Lower leg skin (tissue), 4 donors: ENCODE results near the gene HSP90AB1. TPM values are rescaled to one million over a fixed set of nuclear protein-coding genes. Genes with fewer than 3 reads are reported as not detected.
A peak's percentile ranks its signal among the peaks of the same experiment; 100 is the strongest.

Source experiments
- DNase-seq, 2 donors: peaks; one replicate each; pipeline ENCODE4 v3.0.0-alpha.2; 2019; ENCODE audit warnings: low spot score in 2 of 2
- H3K4me3 ChIP-seq: fragments of 200-600 bp; sonication (generic); 2 replicates; pipeline ENCODE4 v1.5.1; 2017; ENCODE audit warnings: mild to moderate bottlenecking, low read depth; ENCODE audit not compliant: poor library complexity, severe bottlenecking
- POLR2A ChIP-seq, 2 donors: fragments of 450-650 bp; IDR thresholded peaks; one replicate each; pipeline ENCODE4 v1.6.1; 2016 to 2017; ENCODE audit warnings: antibody characterized with exemption in 2 of 2, mild to moderate bottlenecking in 1 of 2, moderate library complexity in 1 of 2
- WGBS, 2 donors: methylation state at CpG; one replicate each; pipeline ENCODE4 v1.1.5; 2018; 5-methylcytosine and 5-hydroxymethylcytosine counted together
- intact Hi-C: fragments of 100-400 bp; cut with DNase I; formaldehyde crosslinking; loops from one replicate; pipeline ENCODE4 v1.15.0; 2023; ENCODE audit warnings: low total_unique reads
- total RNA-seq, 4 donors: library from RNA; depleted of rRNA; stranded (reverse); fragments of >200 nt; gene quantifications; one replicate each; pipeline ENCODE4 v1.1.0, GENCODE V29; 2016
- TF ChIP-seq, protein P1 (sequence below), 3 donors: fragments of 450-650 bp; IDR thresholded peaks; one replicate each; pipeline ENCODE4 v1.5.1; 2016; ENCODE audit warnings: antibody characterized with exemption in 3 of 3, mild to moderate bottlenecking in 3 of 3, moderate library complexity in 2 of 3

Gene HSP90AB1
- total RNA-seq, 4 donors from 2014 or later, result 505 to 604 (median 551) TPM

DNA sequence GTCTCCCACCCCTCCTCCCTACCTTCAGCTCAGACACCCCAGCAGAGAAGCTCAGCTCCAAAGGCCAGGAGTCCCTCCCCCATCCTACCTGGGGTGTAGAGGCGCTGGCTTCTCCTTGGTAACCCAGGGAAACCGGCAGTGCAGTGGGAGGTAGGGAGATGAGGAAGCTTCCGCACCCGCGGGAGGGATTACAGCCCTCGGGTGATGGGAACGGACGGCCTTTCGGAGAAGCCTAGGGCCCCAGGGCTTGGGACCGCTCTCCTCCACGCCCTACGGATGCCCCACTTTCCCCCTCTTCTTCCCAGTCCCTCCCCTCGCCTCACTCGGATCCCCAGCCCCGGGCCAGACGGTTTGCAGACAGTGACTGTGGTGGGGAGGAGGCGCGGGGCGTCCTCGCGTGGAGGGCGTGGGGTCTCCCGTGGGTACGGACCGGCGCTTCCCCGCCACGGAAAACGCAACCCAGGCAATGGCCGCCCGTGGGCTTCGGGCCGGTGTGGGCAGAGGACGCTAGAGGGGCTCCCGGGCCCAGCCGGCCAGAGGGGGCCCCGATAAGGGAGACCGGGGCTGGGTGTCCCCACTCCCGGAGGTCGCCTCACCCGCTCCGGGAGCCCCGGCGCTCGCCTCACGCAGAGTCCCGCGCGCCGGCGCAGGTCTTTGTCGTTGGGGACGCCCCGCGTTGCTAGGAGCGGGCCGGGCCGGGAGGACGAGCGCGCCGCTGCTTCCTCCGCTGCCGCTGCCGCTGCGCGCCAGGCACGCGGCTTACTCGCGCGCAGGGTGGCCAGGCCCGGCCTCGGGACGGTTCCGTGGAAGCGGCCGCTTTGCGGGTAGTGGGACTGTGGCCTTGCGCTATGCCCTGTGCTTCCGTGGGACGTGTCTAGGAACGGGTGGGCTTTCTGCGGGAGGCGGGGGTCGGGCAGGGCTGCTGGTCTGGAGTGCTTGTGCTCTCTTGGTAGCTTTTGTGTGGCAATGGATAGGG is 50.5 kb downstream of the HSP90AB1 start:
- 0 to 1% methylated on average over 43 to 53 of the region's 86 CpGs for whole genome bisulfite sequencing, 2 donors
- intact Hi-C loops, result no loop called here
- H3K4me3 ChIP-seq, result no peak overlapping the region
- TF ChIP-seq, protein P1, sequence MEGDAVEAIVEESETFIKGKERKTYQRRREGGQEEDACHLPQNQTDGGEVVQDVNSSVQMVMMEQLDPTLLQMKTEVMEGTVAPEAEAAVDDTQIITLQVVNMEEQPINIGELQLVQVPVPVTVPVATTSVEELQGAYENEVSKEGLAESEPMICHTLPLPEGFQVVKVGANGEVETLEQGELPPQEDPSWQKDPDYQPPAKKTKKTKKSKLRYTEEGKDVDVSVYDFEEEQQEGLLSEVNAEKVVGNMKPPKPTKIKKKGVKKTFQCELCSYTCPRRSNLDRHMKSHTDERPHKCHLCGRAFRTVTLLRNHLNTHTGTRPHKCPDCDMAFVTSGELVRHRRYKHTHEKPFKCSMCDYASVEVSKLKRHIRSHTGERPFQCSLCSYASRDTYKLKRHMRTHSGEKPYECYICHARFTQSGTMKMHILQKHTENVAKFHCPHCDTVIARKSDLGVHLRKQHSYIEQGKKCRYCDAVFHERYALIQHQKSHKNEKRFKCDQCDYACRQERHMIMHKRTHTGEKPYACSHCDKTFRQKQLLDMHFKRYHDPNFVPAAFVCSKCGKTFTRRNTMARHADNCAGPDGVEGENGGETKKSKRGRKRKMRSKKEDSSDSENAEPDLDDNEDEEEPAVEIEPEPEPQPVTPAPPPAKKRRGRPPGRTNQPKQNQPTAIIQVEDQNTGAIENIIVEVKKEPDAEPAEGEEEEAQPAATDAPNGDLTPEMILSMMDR (IDR thresholded peaks at IDR 0.05), result no peak
- TF ChIP-seq POLR2A (IDR thresholded peaks at IDR 0.05), result no peak
- DNase-seq, result peak in 1 of 2 donors; percentile 82

DNA sequence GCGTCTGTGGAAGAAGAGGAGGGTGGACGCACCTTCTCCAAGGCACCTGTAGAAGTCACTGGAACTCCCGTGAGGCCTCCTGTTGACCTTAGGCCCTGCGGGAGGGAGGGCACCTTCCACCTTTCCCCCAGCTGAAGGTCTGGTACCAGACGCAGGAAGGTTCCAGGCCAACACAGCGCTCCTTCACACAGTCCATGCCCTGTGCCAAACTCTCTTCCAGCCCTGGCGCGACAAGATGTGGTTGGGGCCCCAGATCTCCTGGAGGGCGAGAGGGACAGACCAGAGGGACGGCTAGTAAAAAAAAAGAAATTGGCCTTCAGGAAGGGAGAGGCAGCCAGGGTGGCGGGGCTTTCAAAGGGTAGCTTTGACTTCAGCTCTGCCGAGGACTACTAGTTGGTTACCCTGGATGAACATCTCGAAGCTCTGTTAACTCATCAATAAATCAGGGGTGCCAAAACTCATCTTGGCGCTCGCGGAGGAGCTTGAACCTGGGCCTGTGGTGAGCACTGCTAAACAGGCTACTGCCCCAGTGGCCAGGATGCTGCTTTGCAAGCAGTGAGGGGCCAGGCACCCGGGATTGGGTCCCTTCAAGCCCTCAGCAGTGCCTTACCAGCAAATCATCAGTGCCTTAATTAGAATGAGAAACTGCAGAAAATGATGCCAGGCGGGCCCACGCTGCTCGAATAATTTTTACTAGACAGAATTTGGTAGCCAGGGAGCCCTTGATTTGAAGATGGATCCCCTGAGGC is 51.3 kb downstream of the HSP90AB1 start:
- no peak for DNase-seq
- no peak overlapping the region for H3K4me3 ChIP-seq
- TF ChIP-seq POLR2A (IDR thresholded peaks at IDR 0.05), result no peak
- TF ChIP-seq, protein P1 (IDR thresholded peaks at IDR 0.05), result no peak

DNA sequence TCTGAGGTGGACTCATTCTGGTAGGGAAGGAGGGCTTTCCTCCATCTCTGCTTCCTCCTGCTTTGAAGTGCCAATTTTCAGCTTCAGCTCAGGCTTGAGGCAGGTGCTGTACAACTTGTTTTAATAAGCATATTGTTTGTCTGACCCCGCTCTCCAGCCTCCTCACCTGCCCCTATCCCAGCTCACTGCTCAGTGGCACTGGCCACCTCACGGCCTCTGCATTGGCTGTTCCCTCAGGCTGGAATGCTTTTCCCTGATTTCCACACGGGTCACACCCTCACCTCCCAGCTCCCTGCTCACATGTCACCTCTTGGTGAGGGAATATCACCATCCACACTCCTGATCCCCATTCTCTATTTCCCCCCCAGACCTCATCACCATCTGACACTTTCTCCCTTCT is 52.0 kb downstream of the HSP90AB1 start:
- TF ChIP-seq POLR2A (IDR thresholded peaks at IDR 0.05), result no peak
- TF ChIP-seq, protein P1 (IDR thresholded peaks at IDR 0.05), result no peak
- no peak overlapping the region for H3K4me3 ChIP-seq
- no peak for DNase-seq
- intact Hi-C loops, result no loop called here
- 73 to 87% methylated on average over 3 of the region's 3 CpGs for whole genome bisulfite sequencing, 2 donors

More for the DNA sequence above, 51.3 kb downstream of the HSP90AB1 start:
- intact Hi-C loops, result no loop called here
- WGBS, 2 donors, result 28 to 35% methylated on average over 20 of the region's 20 CpGs

DNA sequence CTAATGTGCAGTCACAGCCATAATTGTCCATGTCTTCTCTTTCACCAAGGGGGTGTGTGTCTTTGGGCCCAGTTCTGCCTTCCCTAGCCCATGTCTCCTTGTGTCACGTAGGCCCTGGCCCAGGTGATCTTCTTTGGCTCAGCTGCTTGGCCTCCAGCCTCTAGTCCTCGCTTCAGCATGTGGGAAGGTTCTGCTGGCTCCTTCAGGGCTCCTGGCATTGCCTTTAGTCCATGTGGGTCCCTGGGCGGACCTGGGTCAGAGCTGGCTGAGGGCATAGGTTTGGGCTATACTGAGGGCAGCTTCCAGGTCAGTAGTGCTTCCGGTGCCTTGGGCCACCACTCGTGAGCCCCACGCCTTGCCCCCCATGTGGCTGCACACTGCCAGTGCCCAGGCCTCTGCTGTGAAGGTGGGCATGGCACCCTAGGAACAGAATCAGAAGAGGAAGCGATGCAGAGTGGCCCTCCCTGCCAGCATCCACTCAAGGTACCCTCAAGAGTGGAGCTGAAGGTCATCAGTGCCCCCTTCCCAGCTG is 53.5 kb downstream of the HSP90AB1 start:
- TF ChIP-seq POLR2A (IDR thresholded peaks at IDR 0.05), result no peak
- TF ChIP-seq, protein P1 (IDR thresholded peaks at IDR 0.05), result no peak

DNA sequence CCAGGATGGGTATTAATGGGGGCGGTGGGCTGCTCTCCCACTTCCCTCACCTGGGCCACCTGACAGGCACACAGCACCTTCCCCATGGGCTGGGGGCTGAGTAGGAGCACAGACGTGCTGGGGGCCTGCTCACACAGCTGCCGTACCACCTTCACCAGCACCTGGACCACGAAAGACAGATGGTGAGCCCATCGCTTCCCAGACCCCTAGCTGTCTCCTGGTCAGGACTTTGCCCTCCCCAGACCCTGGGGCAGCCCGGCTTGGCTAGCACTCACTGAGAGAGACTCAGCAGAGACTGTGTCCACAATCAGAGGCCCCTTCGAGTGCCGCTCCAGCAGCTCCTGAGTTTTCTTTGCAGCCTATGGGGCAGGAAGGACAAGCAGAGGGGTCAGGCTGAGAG is 54.2 kb downstream of the HSP90AB1 start:
- WGBS, 2 donors, result 92 to 97% methylated on average over 5 to 8 of the region's 8 CpGs
- no peak for DNase-seq
- intact Hi-C loops, result no loop called here
- TF ChIP-seq, protein P1 (IDR thresholded peaks at IDR 0.05), result no peak
- H3K4me3 ChIP-seq, result no peak overlapping the region

More for the DNA sequence above, 53.5 kb downstream of the HSP90AB1 start:
- intact Hi-C loops, result no loop called here
- H3K4me3 ChIP-seq, result no peak overlapping the region
- 81 to 84% methylated on average over 7 of the region's 7 CpGs for WGBS, 2 donors
- no peak for DNase-seq
